T-cell (primary cell): ENCODE data around the gene NEU4. TPM values are rescaled to one million over a fixed set of nuclear protein-coding genes. Genes with fewer than 3 reads are reported as not detected.
"Not testable (repeated sequence)": the region's sequence is repeated elsewhere in the genome, so short reads cannot be mapped to it uniquely, and the experiment has no call there.

ENCODE experiments used
- ATAC-seq, 4 experiments: fragments of 200-7000 bp in 3 of 4; fragments of 150-1000 bp in 1 of 4; cut with Tn5 transposase; replicated peaks in 1 of 4; 1 replicate in 3 of 4; 2 replicates in 1 of 4; pipeline ENCODE4 v1.10.0; 2021; ENCODE audit warnings: moderate library complexity in 3 of 4, mild to moderate bottlenecking in 2 of 4, moderate number of reproducible peaks in 1 of 4
- CTCF ChIA-PET, 2 donors: fragments of 300-600 bp; sonication (Branson Sonifier 250); formaldehyde crosslinking; loops; one replicate each; lab custom pipeline; 2022; ENCODE audit warnings: antibody characterized with exemption in 2 of 2; lab: Charles Lee
- POLR2A ChIA-PET, 2 donors: fragments of 300-600 bp; sonication (Branson Sonifier 250); formaldehyde crosslinking; loops; one replicate each; lab custom pipeline; 2022; ENCODE audit warnings: antibody characterized with exemption in 2 of 2; lab: Charles Lee
- DNase-seq, 35 experiments: peaks; one replicate each; pipeline versions ENCODE4 v3.0.0 to v3.0.0-alpha.2; 2013 to 2023
- H3K27ac ChIP-seq: one replicate; pipeline ENCODE4 v1.5.1; 2013; ENCODE audit warnings: low read length
- H3K27me3 ChIP-seq, 2 experiments: replicated peaks in 1 of 2; 1 replicate in 1 of 2; 2 replicates in 1 of 2; pipeline versions ENCODE4 v1.6.1 to v1.7.0; 2013; ENCODE audit warnings: low read length in 1 of 2, mixed read lengths in 1 of 2; ENCODE audit not compliant: control insufficient read depth in 2 of 2, insufficient read depth in 2 of 2; ENCODE audit errors: extremely low read depth in 1 of 2
- H3K36me3 ChIP-seq, 2 donors: 1 replicate in 1 of 2; 2 replicates in 1 of 2; pipeline versions ENCODE4 v1.6.1 to v1.7.0; 2013; ENCODE audit warnings: low read length in 1 of 2; ENCODE audit not compliant: control insufficient read depth in 2 of 2, insufficient read depth in 1 of 2; ENCODE audit errors: extremely low read depth in 1 of 2
- H3K4me1 ChIP-seq, 2 experiments: 1 replicate in 1 of 2; 2 replicates in 1 of 2; pipeline versions ENCODE4 v1.6.1 to v1.7.0; 2013; ENCODE audit warnings: low read length in 2 of 2, mixed read lengths in 1 of 2; ENCODE audit not compliant: insufficient read depth in 2 of 2, control insufficient read depth in 1 of 2; ENCODE audit errors: extremely low read depth in 1 of 2
- H3K4me3 ChIP-seq, 2 donors: 1 replicate in 1 of 2; 2 replicates in 1 of 2; pipeline versions ENCODE4 v1.5.1 to v1.7.0; 2013; ENCODE audit warnings: mild to moderate bottlenecking in 2 of 2, low read length in 1 of 2, moderate library complexity in 1 of 2; ENCODE audit not compliant: control insufficient read depth in 1 of 2; ENCODE audit errors: extremely low read depth in 1 of 2
- H3K9me3 ChIP-seq: 2 replicates; pipeline ENCODE4 v1.7.0; 2013
- H3K27ac Mint-ChIP-seq, 2 donors: one replicate each; pipeline ENCODE4 v1.8.0; 2020 to 2021; ENCODE audit warnings: mild to moderate bottlenecking in 2 of 2, mixed read lengths in 2 of 2
- H3K27me3 Mint-ChIP-seq, 2 donors: one replicate each; pipeline ENCODE4 v1.8.0; 2021 to 2022; ENCODE audit warnings: mixed read lengths in 2 of 2
- H3K36me3 Mint-ChIP-seq: one replicate; pipeline ENCODE4 v1.8.0; 2021; ENCODE audit warnings: mixed read lengths
- H3K4me1 Mint-ChIP-seq, 3 donors: one replicate each; pipeline ENCODE4 v1.8.0; 2020 to 2022; ENCODE audit warnings: mixed read lengths in 3 of 3, mild to moderate bottlenecking in 1 of 3
- H3K4me3 Mint-ChIP-seq, 3 donors: one replicate each; pipeline ENCODE4 v1.8.0; 2020 to 2022; ENCODE audit warnings: mild to moderate bottlenecking in 3 of 3, mixed read lengths in 3 of 3, moderate library complexity in 3 of 3
- H3K9me3 Mint-ChIP-seq, 3 donors: one replicate each; pipeline ENCODE4 v1.8.0; 2020 to 2022; ENCODE audit warnings: mixed read lengths in 3 of 3
- WGBS: methylation state at CpG from one replicate; pipeline ENCODE4 v1.1.5; 2013; ENCODE audit warnings: missing lambda C conversion rate; ENCODE audit not compliant: insufficient coverage; 5-methylcytosine and 5-hydroxymethylcytosine counted together
- total RNA-seq, 35 experiments: library from RNA in 6 of 35; stranded (reverse) in 6 of 35; fragments of 120-200 nt in 1 of 35; gene quantifications; one replicate each; pipeline versions ENCODE4 v1.2.1 to v1.2.4 and lab custom pipeline; 2013 to 2026

NEU4 gene
- total RNA-seq, 5 donors from 2014 or later (not counting 1 experiment from before 2014, with no cell fraction given): 0.26 to 1.6 (median 1.4) TPM; not detected in 2

DNA sequence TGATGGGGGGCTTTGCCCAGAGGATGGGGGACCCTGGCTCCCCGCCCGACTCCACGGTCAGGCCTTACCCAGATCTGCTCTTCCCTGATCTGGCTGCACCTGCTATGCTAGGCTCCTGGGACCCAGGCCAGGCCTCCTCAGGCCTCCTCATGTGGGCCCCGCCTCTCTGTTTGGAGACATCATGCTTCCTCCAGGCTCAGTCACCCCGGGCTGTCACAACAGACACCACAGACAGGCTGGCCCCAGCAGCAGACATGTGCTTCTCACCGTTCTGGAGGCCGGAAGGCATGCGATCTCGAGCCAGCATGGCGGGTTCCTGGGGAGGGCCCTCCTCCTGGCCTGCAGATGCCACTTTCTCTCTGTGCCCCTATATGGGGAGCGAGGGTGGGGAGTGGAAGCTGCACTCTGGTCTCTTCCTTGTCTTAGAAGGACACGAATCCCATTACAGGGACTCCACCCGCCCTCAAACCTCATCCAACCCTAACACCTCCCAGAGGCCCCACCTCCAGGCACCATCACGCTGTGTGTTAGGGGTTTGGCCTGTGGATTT, 10.8 kb upstream of the NEU4 start:
- Histone ChIP-seq H3K27me3 (peaks cover 0 to 10% of the 10 kb centered on the region in 2 experiments), H3K36me3 (no peaks in the 10 kb centered on the region), H3K4me3 (no peak overlapping the region), H3K9me3 (no peaks in the 10 kb centered on the region), H3K4me1 (peaks cover 0 to 6% of the 10 kb centered on the region in 2 experiments), H3K27ac (no peak overlapping the region)
- Mint-ChIP-seq H3K4me1 (peaks cover 0 to under 1% (median 0%) of the 10 kb centered on the region in 3 donors), H3K4me3 (no peak overlapping the region), H3K27ac (no peak overlapping the region), H3K27me3 (peaks cover 0 to 2% of the 10 kb centered on the region in 2 donors), H3K36me3 (no peaks in the 10 kb centered on the region), H3K9me3 (no peaks in the 10 kb centered on the region)
- CTCF ChIA-PET: no interaction called here
- DNase-seq (no peak), ATAC-seq (no peak)
- POLR2A ChIA-PET: no interaction called here
- WGBS: 99% methylated on average over 5 of the region's 14 CpGs

DNA sequence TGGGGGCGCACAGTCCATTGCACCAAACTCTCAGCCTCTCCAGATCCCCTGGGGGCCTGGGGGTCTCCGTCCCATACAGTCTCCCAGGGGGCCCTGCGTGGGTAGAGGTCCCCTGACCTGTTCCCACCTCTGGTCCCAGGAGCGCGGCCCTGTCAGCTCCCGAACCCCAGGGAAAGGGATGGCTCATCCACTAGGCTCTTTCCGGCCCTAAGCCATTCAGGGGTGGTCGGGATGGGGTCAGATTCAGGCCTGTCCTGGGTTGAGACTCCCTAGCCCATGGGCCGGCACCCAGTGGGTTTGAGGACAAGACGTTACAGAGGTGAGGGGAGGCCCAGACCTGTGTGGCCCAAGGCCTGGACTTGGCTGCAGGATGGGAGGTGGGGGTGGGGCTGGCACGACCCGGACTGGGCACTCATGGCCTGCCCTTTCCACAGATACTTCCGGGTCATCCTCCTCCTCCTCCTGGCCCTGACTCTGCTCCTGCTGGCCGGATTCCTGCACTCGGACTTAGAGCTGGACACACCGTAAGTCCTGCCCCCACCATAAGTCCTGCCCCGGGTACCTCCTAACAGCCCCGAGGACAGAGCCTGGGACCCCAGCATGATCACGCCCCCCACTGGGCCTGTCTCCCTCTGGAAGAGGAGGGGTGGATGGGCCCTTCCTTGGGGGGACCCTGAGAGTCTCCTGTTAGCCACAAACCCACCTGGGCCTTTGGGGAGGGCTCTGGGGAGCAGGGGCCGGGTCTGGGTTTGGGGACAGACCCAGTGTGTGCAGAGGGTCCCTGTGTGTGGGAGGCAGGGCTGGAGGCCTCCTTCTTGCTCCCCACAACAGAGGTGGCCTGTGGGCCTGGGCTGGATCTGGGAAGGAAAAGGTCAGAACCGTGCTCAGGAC, 10.1 kb upstream of the NEU4 start:
- Mint-ChIP-seq H3K27me3 (peaks cover 0 to 5% of the 10 kb centered on the region in 2 donors), H3K4me3 (no peak overlapping the region), H3K9me3 (no peaks in the 10 kb centered on the region), H3K27ac (no peak overlapping the region), H3K36me3 (no peaks in the 10 kb centered on the region), H3K4me1 (peaks cover 3 to 4% (median 3%) of the 10 kb centered on the region in 3 donors)
- Histone ChIP-seq H3K4me3 (no peak overlapping the region), H3K27ac (no peak overlapping the region), H3K9me3 (no peaks in the 10 kb centered on the region), H3K36me3 (no peaks in the 10 kb centered on the region), H3K27me3 (peaks cover 0 to 14% of the 10 kb centered on the region in 2 experiments), H3K4me1 (peaks cover under 1 to 11% of the 10 kb centered on the region in 2 experiments)
- CTCF ChIA-PET: no interaction called here
- POLR2A ChIA-PET: no interaction called here
- ATAC-seq (no peak), DNase-seq (peak in 2 of 35 experiments; percentile 2 to 12)
- 95% methylated on average over 14 of the region's 21 CpGs for WGBS

DNA sequence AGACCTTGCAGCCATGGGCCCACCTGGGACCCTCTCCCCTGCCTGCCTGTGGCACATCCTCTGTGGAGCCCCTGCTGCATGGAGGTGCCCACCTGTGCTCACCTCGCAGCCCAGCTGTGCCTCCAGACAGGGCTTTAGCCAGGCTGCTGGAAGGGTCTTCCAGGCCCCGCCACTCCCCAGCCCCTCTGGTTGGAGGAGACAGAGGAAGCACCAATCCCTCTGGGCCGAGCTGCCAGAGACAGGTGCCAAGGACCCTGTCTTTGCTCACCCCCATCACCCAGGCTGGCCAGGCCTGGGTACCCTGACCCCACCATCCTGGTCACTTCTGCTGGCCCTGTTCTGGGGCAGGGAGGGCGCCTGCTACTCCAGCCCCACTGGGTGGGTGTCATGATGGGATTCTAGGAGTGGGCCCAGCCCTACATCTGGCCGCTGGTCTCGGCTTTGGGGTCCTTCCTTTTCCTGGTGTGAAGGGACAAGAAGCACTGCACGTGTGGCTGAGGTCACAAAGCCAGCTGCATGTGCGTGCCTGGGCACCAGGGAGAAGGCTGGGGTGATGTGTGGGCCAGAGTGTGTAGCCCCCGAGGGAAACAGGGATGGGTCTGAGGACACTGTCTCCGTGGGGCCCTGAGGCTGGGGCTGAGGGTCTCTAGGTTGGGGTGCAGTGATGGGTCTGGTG, 9.3 kb upstream of the NEU4 start:
- H3K36me3 ChIP-seq: no peaks in the 10 kb centered on the region
- H3K4me3 Mint-ChIP-seq: no peak overlapping the region
- peaks cover 0 to 22% of the 10 kb centered on the region in 2 experiments for H3K27me3 ChIP-seq
- ATAC-seq (no peak), DNase-seq (no peak)
- ChIA-PET CTCF (no interaction called here), POLR2A (no interaction called here)
- no peaks in the 10 kb centered on the region for H3K9me3 Mint-ChIP-seq
- H3K4me1 Mint-ChIP-seq: peaks cover 4 to 5% (median 5%) of the 10 kb centered on the region in 3 donors
- H3K4me1 ChIP-seq: peaks cover 5 to 18% of the 10 kb centered on the region in 2 experiments
- no peak overlapping the region for H3K27ac Mint-ChIP-seq
- no peaks in the 10 kb centered on the region for H3K9me3 ChIP-seq
- H3K36me3 Mint-ChIP-seq: no peaks in the 10 kb centered on the region
- peaks cover 0 to 6% of the 10 kb centered on the region in 2 donors for H3K27me3 Mint-ChIP-seq
- no peak overlapping the region for H3K4me3 ChIP-seq
- no peak overlapping the region for H3K27ac ChIP-seq
- 84% methylated on average over 10 of the region's 10 CpGs for WGBS

DNA sequence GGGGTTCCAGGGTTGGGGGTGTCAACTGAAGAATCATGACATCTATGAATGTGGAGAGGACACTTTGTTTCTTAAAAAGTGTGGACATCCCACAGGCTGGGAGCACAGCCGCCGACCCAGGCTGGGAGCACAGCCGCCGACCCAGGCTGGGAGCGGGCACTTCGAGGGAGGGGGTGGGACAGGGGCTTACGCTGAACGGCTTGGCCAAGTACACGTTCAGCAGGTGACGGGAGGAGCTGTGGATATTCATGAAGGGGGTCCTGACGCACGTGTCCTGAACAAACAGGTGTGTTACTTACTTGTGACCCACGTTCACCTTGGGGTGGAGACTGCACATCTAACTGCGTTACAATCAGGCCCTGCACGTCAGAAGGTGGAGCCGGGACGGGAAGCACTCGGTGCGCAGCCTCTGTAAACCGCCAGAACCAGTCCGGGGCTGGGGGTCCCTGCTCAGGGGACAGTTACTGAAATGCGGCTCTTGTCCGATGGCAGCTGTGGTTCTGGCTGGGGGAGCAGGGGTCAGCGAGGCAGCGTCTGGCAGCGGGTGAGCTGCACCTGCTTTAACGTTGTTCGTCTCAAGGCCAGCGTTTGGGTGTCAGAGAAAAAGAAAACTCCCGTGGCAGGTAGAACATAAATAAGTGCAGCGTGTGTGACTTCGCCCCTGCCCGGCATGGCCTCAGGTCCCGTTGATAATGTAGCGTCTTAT, 8.6 kb upstream of the NEU4 start:
- not testable (repeated sequence) for H3K4me1 Mint-ChIP-seq

DNA sequence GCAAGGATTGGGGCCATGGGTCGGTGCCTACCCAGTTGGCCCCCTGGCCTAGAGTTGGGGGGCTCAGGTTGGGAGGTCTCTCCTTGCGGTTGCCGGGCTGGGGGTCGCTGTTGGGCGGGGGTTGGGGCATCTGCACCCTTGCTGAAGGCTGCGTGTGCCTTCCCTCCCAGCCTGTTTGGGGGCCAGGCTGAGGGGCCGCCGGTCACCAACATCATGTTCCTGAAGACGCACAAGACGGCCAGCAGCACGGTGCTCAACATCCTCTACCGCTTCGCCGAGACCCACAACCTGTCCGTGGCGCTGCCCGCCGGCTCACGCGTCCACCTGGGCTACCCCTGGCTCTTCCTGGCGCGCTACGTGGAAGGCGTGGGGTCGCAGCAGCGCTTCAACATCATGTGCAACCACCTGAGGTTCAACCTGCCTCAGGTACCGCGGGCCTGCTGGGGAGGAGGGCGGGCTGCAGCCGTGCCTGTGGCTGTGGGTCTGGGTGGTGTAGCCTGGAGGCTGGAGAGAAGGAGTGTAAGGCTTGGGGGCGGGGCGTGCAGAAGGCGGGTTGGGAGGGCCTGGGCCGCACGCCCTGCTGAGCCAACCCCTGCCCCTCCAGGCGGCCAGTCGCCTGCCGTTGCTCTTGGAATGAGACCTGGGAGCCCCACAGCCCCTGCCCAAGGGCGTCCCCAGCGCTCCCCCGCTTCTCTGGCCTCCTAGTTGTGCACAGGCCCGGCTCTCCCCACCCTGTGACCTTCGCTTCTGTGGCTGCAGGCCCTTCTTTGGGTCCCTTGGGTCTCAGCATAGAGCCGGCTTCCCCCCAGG, 7.2 kb upstream of the NEU4 start:
- Mint-ChIP-seq H3K4me3 (peak overlapping the region in 2 of 3 donors; percentile 21 to 48), H3K27me3 (peaks cover 0 to 7% of the 10 kb centered on the region in 2 donors), H3K27ac (no peak overlapping the region), H3K4me1 (peaks cover 4 to 9% (median 9%) of the 10 kb centered on the region in 3 donors), H3K36me3 (no peaks in the 10 kb centered on the region), H3K9me3 (no peaks in the 10 kb centered on the region)
- whole genome bisulfite sequencing: 93% methylated on average over 36 of the region's 44 CpGs
- Histone ChIP-seq H3K27ac (no peak overlapping the region), H3K4me3 (no peak overlapping the region), H3K27me3 (peaks cover 0 to 26% of the 10 kb centered on the region in 2 experiments), H3K9me3 (no peaks in the 10 kb centered on the region), H3K36me3 (no peaks in the 10 kb centered on the region), H3K4me1 (peaks cover 5 to 22% of the 10 kb centered on the region in 2 experiments)
- no peak for ATAC-seq
- CTCF ChIA-PET: no interaction called here
- POLR2A ChIA-PET: no interaction called here
- DNase-seq: peak in 1 of 35 experiments; percentile 10

More for the DNA sequence above, 8.6 kb upstream of the NEU4 start:
- WGBS: 94% methylated on average over 24 of the region's 35 CpGs
- H3K27ac ChIP-seq, ATAC-seq, H3K9me3 ChIP-seq, H3K27me3 Mint-ChIP-seq, H3K36me3 Mint-ChIP-seq, H3K4me3 ChIP-seq, H3K4me3 Mint-ChIP-seq, H3K27ac Mint-ChIP-seq, H3K36me3 ChIP-seq, H3K9me3 Mint-ChIP-seq, POLR2A ChIA-PET, CTCF ChIA-PET: not testable (repeated sequence)
- peak in 1 of 35 experiments; percentile 7 for DNase-seq
- Histone ChIP-seq H3K4me1 (peaks cover 5 to 22% of the 10 kb centered on the region in 2 experiments), H3K27me3 (peaks cover 0 to 26% of the 10 kb centered on the region in 2 experiments)
